ENCODE data around the gene AMH.

AMH gene

DNA sequence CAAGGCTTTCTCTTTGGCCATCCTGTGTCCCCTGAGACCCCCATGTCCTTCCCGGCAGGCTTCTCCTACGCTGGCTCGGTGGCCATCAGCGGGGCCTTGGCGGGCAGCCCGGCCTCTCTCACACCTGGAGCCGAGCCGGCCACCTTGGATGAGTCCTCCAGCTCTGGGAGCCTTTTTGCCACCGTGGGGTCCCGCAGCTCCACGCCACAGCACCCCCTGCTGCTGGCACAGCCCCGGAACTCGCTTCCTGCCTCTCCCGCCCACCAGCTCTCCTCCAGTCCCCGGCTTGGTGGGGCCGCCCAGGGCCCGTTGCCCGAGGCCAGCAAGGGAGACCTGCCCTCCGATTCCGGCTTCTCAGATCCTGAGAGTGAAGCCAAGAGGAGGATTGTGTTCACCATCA lies 27.2 kb upstream of the AMH start:
- no peak for DNase-seq

- DNase-seq: no peak
Measured at GRCh38 chr19:2223391-2223790, 25.7 kb upstream of the AMH start.

DNA sequence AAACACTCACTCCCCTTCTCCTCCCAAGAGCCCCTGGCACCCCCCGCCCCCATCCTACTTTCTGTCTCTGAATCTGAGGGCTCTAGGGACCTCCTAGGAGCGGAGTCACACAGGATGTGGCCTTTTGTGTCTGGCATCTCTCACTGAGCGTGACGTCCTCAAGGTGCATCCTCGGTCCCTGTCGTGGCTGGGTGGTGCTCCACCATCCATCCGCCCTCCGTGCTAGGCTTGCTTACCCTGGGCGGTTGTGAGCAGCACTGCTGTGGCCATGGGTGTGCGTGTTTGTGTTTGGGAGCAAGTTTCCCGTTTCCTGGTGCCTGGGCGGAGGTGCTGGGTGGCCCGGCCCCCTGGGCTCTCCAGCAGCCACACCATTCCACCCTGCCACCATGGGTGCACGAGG lies 25.2 kb upstream of the AMH start:
- no peak for DNase-seq

DNA sequence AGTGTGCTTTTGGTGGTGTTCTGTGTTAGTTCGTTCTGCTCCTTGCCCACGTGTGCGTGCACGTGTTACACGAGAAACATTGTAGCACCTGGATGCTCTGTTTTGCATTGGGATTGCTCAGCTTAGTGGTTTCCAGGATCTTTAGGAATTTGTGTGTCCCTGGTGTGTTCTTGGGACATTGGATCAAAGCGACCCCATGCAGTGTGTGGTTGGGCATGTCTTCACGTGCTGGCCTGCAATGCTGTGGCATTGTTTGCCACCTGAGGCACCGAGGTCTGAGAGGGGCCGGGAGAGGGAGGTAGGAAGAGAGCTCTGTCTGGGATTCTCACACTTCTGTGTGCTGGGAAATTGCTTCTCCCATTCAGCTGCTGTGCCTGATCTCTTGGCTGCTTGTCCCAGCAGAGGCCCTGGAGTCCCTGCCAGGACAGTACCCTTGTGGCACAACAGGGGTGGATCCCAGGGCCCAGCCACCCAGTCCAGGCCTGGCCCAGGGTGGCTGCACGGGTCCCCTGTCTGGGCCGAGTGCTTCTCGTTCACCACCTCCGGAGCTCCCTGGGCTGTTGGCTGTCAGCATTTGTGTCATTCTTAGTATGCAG lies 24.3 kb upstream of the AMH start:
- DNase-seq: no peak

DNA sequence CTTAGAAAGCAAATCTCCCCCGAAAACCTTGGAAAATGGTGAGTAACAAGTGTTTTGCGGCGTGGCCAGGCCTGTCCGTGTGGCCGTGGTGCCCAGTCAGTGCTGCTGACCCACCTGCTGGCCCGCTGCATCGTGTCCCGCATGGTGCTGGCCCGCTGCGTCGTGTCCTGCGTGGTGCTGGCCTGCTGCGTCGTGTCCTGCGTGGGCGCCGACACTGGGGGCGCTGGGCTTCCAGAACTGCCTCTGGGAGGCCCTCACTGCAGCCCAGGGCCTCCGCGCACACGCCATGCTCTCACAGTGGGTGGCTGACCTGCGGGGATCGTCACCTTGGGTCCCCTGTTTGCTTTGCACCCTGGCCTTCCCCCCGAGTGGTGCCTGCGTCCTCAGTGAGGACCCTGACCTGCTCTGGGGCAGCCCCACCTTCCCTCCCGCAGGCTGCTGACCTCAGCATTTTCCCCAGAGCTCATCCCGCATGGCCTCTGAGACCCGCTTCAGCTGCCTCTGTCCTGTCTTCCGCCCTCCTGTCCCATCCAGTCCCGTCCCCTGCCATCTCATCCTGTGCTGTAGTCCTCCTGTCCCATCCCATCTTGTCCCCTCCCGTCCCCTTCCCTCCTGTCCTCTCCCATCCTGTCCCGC lies 23.6 kb upstream of the AMH start:
- DNase-seq: no peak

GRCh38 chr19:2226051-2226839 lies 22.9 kb upstream of the AMH start:
- DNase-seq: no peak

DNA sequence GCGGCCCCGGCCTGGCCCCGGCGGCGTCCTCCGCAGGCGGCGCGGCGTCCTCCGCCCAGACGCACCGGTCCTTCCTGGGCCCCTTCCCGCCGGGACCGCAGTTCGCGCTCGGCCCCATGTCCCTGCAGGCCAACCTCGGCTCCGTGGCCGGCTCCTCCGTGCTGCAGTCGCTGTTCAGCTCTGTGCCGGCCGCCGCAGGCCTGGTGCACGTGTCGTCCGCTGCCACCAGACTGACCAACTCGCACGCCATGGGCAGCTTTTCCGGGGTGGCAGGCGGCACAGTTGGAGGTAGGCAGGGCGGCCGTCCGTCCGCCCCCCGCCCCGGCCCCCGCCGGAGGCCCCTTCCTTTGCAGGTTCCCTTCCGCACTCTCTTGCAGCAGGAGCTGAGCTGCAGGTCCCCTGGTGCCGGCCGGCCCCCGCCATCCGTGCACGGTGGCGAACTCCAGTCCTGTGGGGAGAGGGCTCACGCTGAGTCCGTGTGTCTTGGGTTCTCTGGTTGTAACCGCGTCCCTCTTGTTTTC lies 22.2 kb upstream of the AMH start:
- no peak for DNase-seq

DNA sequence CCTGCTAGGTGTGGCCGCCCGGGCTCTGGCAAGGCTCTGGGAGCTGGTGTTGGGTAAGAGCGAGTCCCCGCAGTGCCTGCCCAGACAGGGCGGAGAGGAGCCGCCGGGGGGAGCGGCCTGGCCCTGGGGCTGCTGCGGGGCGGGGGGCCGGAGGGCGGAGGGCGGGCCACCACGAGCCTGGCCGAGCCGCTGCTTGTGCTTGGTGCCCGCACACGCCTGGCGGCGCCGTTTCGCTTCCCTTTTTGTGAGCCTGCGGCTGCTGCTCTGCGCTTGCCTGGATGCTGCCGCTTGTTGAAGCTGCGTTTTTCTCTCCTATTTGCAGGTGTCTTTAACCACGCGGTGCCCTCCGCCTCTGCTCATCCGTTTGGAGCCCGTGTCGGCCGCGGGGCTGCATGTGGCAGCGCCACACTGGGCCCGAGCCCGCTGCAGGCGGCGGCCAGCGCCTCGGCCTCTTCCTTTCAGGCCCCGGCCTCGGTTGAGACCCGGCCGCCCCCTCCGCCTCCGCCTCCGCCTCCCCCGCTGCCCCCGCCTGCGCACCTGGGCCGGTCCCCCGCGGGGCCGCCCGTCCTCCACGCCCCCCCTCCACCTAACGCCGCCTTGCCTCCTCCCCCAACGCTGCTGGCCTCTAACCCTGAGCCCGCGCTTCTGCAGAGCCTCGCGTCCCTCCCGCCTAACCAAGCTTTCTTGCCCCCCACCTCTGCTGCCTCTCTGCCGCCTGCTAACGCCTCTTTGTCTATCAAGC lies 21.5 kb upstream of the AMH start:
- DNase-seq: no peak

GRCh38 chr19:2228157-2229030 lies 20.7 kb upstream of the AMH start:
- DNase-seq: no peak

DNA sequence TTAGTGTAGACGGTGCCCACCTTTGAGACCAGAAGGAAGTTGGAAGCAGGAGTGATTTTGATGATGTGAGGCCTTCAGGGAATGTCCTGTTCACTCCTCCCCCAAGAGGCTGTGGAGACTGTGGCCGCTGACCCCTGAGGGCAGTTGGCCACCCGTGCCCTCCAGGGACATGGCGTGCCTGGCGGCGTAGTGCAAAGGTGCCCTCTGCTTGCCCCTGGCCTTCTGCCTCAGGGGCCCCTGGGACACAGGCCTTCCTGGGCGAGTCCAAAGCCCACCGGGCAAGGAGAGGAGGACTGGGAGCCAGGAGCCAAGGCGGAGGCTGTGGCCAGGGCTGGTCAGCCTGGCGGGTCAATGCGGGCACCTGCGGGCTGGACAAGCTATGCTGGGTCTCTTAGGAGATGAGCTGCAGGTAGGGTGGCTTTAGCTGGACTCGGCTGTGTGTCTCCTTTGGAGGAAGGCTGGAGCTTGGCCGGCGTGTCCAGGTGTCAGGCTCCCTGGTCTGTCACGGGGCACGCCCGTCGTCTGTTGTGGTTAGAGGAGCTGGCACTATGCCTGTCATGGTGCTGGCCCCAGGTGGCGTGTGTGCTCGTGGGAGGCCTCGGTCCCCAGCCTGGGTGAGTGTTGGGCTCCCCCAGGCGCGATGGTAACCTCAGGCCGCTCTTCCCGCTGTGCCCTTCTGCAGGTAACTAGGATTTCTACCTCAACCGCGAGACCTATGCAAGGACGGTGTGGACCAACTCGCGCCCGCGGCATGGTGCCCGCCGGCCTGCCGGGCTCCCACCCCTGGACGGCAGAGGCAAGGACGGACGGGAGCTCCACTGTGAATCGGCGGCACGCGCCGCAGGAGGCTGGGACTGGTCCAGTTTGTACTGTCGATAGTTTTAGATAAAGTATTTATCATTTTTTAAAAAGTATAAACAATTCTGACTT lies 19.8 kb upstream of the AMH start:
- DNase-seq: no peak

DNA sequence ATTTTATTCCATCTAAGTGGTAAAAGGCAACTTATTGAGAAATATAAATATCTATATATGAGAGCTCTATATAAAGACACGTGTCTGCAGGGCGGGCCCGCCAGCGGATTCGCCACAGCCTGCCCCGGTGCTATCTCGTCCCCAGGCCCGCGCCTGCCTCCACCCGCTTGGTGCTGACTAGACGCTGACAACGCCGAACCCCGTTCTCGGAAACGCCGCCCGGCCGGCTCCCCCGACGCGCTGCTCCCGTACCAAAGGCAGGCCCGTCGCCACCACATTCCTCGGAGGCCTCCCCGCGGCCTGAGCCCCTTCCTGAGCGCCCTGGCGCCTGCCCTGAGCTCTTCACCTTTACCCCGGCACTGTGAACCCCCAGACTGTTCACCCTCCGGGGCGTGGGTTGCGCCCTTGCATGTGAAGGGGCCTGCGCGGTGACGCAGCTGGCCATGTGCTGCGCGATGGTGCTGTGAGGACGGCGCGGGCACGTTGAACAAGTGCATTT lies 19.0 kb upstream of the AMH start:
- no peak for DNase-seq

GRCh38 chr19:2230807-2231533 lies 18.2 kb upstream of the AMH start:
- no peak for DNase-seq

DNA sequence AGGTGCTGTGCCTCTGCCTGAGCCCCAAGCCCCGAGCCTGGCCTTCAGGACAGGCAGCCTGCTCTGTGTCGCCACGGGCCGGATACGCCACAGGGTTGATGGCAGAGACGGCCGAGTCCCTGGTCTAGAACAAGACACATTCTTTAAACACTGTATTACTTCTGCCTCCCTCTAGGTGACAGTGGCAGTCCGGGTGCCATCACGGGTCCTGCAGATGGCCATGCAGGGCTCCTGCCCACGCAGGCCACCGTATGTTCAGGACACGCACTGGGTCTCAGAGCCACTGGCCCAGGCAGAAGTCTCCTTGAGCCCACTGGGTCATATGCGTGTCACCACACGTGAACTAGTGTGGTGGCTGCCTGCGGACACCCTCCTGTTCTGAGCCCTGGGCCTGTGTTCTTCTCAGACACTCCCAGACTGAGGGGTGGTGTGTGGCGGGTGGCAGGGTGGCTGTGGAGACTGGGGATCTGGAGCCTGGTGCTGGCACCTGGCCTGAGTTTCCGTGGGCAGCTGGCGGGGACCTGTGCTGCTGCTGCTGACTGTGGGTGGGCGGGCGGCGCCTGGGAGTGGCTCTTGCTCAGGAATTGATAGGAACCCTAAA lies 17.4 kb upstream of the AMH start:
- DNase-seq: no peak

GRCh38 chr19:2232286-2233151 lies 16.6 kb upstream of the AMH start:
- no peak for DNase-seq

GRCh38 chr19:2233601-2234280 lies 15.4 kb upstream of the AMH start:
- DNase-seq: no peak

DNA sequence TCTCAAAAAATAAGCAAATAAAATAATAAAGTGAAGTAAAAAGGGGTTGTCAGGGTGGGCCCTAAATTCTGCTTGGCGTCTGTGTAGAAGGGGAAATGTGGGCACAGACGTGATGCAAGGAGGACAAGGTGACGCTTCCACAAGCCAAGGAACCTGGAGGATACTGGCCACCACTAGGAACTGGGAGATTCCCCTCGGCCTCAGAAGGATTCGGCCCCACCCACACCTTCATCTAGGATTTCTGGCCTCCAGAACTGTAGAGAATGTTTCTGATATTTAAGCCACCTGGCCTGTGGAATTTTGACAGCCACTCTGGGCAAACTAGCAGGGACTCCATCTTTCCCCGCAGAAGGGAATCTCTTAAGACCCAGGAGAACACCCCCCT lies 14.1 kb upstream of the AMH start:
- DNase-seq: no peak

- DNase-seq: no peak
Measured at GRCh38 chr19:2235381-2236063, 13.6 kb upstream of the AMH start.

DNA sequence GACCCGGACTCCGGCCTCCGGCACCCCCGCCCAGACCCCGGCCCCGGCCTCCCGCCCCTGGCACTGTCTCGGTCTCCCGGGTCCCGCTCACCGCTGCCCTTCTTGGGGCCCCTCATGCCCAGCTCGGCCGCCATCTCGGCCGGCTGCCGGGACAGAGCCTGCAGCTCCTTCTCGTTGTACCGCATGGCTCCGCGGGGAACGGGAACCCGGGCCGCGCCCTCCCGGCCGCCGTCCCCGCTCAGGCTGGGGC lies 13.1 kb upstream of the AMH start:
- DNase-seq: no peak

Data from effector CD4-positive, alpha-beta T cell (primary cell).